Endometrial microvascular endothelial cells (primary cell): ENCODE results near the gene PLPP3. TPM values are rescaled to one million over a fixed set of nuclear protein-coding genes. Genes with fewer than 3 reads are reported as not detected.

Experiments
- in situ Hi-C: cut with HindIII; loops from 2 replicates; pipeline ENCODE4 v1.10.0; 2017; ENCODE audit warnings: low sequenced_read_pairs, low pct_unique_long_range_greater_than_20kb; ENCODE audit errors: inconsistent ontology term
- total RNA-seq: library from RNA; depleted of rRNA; stranded (reverse); fragments of >200 nt; gene quantifications from one replicate; pipeline ENCODE4 v1.2.3, GENCODE V29; 2015; ENCODE audit errors: inconsistent ontology term

Gene PLPP3
- total RNA-seq, 1 donor from 2014 or later = 14.1 TPM

DNA sequence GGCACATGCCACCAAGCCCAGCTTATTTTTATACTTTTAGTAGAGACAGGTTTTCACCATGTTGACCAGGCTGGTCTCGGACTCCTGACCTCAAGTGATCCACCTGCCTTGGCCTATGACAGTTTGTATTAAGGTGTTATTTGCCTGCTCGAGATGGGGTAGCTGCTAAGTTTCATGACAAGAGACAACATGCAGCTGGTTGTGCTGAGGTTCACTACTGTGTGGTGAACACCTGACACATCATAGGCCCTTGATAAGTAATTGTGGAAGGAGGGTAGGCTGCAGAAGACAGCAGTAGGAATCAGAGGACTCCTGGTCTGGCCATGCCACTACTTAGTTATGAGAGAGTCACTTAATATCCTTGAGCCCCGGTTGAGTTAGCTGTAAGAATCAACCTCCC is 46.2 kb downstream of the PLPP3 start:
- in situ Hi-C loops = no loop called here

DNA sequence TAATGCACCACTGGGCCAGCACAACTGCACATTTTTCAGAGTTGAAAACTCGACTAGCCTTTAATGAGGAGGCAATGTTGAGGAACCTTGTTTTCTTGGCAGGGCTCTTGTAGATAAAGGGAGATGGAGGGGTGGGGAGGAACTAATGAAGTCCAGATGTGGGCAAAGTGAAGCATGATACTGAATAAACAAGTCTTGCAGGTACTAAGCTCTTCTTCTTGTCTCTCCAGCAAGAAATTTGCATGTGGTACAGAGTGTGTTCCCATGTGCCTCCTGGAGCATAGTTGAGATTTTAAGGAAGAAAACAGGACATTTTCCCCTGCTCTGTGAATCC is 47.0 kb downstream of the PLPP3 start:
- in situ Hi-C loops = no loop called here

DNA sequence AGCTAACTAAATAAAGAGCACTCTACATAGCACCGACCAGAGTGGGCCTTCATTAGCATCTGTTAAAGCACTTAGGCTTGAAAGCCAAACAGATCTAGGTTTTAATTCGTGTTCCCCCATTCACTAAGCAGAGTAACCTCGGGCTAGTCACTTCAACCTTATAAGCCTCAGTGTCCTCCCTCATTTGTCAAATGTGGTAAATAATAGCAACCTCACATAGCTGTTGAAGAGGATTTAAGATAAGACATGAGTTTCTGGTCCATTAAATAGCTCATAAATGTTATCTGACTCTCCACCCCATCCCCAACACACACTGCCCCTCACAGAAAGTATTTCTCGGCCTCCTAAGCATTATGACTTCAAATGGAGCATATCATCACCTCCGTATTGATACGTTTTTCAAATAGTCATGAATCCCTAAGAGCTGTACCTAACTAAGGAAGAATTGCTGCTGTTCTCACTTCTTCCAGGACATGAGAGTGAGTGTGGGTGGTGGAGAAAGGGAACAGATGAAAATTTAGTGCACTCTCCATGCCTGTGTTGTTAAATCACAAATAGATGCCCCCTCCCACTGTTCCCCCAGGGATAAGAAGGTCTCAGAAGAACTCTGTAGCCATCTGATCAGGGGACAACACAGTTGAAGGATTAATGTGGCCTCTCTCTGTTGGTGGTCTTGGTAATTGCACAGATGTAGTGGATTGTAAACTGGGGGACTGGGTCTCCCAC is 47.6 kb downstream of the PLPP3 start:
- in situ Hi-C loops = no loop called here

DNA sequence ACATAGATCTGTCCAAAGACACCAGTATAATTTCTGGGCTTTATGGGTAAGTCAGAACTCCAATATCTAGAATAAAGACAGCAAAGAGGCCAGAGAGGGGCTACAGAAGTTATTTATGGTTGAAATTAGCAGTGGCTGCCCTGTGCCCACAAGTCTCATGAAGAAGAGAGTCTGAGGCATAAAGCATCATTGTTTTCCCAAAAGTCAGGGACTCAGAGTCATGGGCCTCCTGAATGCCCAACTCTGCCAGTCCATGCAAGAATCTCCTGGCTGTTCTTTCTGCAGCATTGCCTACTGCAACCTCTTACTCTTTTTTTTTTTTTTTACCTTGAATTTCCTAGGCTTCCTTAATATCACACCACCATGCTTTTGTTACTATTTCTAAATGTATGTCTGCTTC is 49.6 kb downstream of the PLPP3 start:
- in situ Hi-C loops = no loop called here

GRCh38 chr1:56527548-56528302 is 51.6 kb downstream of the PLPP3 start:
- in situ Hi-C loops = no loop called here

DNA sequence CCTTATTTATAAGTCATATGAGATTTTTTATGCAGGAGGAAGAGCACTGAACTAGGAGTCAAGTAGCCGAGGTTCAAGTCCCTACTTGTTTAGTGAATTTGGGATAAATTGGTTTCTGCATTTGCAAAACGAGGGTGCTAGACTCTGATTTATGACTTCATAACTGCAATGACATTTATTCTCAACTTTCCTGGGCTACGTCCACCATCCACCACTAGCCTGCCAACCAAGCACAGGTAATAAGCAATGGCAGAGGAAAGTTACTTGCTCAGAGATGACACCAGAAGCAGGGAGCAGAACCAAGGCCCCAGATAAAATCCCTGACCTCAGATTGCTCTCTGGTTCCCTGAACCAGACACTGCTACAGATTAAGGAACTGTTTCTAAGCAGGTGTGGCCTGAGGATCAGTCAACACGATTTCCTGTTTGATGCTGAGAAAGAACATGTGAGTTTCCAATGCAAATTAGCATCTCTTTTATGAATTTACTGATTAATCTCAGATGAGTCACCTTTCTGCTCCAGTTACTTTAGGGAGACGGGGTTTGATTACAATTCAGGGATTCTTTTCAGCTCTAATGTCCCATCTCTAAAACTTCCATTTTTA is 52.7 kb downstream of the PLPP3 start:
- in situ Hi-C loops = no loop called here

DNA sequence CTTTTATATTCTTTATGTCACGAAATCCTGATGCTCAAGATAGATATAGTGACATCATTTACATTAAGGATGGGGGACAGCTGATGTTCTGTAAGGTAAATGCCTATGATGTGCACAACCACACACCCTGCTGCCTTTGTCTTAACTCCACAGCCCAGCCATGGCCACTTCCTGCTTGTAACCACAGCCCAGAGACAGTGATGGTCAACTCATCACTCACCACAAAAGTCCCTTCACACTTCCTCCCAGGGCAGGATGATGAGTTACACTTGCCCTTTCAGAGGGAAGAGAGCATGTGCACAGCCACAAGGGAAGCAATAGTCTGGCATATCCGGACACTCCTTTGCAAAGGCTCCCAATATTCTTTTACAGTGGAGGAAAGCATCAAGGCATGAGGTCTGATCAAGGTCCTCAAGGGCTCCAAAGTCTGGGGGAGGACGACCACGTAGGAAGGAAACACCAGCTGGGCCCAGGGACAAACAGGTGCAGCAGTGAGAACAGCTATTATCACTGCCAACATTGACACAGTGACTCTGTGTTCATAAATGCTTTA is 53.8 kb downstream of the PLPP3 start:
- in situ Hi-C loops = no loop called here

- in situ Hi-C loops = no loop called here
Observed at GRCh38 chr1:56524263-56524662, 55.1 kb downstream of the PLPP3 start.

DNA sequence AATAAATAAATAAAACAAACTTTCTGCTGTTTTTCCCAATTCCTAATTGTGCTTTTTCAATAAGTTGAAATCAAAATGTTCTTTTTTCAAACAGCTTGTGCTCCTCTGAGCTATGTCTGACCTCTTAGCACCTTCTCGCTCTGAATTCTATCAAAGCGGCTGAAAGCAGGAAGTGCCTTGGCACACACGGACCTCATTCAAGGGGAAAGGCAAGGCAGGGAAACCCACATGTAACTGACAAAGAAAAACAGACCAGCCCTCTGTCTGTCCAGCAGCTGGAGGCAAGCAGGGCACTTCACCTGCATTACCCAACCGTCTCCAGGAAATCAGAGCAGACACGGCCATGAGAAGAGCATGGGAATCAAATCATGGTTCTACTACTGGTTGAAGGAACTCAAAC is 56.7 kb downstream of the PLPP3 start:
- in situ Hi-C loops = no loop called here

DNA sequence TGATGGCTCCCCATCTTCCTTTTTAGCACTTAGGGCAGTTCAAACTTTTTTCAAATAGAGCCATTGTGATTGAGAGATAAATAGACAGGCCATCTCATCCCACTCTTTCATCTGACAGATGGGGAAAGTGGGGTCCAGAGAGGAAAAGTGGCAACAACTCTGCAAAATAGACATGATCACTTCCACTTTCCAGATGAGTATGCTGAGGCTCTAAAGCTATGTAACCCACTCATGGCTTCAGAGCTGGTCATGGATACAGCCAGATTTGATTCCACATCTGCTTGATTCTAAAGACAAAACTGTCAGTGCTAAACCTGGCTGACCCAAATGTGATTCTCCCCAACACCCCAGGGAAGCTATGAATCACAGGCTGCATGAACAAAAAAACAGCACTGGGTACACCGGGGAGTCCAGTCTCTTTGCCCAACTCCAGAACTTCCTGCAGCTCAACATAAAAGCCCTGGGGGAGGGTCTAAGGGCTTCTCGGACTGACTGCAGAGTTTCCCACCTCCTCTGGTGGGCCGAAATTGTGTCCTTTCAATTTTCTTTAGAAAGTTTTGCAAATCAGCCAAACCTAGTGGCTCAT is 59.3 kb downstream of the PLPP3 start:
- in situ Hi-C loops = no loop called here

DNA sequence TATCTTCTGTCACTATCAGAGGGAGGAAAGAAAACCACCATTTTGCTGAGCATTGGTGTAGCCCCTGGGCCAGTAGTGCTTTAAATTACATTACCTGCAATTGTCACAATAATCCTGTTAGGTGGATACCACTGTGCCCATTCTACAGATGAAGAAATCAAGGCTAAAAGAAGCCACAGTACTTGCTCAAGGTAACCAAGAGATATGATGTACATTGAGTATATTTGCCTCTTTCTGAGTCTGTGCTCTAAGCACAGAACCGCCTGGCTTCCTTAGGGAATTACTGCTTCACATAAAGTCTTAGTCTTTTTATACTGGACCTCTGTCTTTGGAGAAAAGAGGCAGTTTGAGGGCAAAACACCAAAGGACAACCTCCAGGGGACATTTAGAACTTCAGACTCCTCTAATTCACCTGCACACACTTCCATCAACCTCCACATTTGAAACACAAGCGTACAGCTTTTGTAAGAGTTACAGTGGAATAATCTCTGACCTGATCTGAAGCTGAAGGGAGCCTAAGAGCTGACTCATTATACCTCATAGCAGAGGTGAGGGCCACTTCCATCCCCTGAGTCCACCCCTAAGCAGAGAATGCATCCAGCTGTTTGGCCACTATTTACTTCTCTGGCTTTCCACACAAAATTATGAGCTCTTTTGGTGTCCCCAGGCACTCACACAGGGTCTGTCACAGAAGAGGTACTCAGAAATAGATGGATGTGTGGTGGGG is 61.8 kb downstream of the PLPP3 start:
- in situ Hi-C loops = no loop called here

- in situ Hi-C loops = no loop called here
Observed at GRCh38 chr1:56516539-56517252, 62.7 kb downstream of the PLPP3 start.

DNA sequence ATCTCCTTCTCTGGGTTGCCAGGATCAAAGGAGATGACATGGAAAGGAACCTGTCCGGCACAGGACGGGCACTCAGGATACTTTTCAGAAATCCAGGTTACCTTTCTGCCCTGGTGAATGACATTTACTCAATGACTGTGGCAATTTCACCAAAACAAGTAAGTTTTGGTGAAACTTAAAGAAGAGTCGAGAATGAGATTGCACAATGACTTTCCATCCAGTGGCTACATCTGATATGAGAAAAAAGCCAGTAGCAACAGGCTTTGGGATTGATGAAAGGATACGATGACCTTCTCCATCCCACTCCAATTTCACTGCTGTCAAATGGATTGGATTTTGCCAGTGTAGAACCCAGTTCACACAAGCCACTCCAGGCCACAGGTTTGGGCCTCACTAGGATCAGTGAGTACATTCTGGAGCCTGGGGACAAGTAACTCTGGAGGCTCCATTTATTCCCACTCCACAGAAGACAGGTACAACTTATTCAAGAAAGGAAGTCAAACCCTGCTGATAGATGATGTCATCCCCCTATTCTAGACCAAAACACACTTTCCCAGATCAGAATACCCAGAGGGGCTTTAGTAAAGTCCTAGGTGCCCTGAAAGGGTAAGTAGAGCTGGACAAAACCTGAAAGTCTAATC is 63.3 kb downstream of the PLPP3 start:
- in situ Hi-C loops = no loop called here

DNA sequence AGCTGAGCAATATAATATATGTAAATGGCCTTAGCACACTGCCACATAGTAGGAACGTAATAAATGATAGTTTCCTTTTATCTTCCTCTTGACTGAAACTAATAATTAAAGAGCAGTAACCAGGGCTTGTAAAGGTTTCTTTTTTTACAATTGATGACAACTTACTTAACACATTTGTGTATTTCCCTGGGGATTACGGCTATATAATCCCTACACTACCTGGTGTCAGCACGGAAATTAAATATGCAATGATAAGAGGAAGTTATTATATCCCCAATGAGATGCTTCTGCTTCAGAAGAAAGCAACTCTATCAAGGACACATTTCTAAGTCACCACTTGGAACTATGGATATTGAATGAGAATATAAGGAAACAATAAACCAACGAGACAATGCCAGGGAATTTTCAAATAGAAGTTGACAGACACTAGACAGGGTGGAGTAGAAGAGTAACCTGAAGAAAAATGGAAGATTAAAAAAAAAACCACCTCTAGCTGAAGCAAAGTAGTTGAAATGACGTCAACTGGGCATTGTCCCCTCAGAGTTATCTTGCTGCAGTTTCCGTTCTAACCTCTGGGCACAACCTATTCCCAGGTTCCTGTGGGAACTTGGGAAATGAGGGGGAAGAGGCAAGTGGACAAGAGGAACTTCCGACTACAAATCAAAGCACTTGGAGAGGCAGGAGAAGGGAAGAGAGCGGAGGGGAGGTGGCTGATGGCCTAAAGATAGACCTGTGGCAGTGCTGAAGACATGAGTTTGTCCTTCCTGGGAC is 66.5 kb downstream of the PLPP3 start:
- in situ Hi-C loops = no loop called here

- in situ Hi-C loops = no loop called here
Observed at GRCh38 chr1:56511766-56512165, 67.6 kb downstream of the PLPP3 start.

- in situ Hi-C loops = no loop called here
Observed at GRCh38 chr1:56511364-56511763, 68.0 kb downstream of the PLPP3 start.

DNA sequence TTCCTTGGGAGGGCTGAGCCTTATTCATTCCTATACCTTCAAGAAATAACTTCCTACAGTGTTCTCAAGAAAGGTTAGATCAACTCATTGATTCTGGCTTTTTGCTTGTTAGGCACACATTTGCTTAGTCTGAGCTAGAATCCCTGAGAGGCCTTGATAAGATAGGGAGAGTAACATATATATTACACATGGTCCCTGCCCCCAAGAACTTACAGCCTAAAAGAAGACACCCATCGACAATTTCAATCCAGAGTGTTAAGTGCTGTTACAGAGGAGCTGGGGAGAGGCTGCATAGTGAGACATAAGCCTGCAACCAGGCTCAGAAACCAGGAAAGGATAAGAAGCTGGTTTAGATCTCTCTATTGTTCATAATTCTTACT is 68.7 kb downstream of the PLPP3 start:
- in situ Hi-C loops = no loop called here
